ENCODE measurements around the gene HOXC9. TPM values are rescaled to one million over a fixed set of nuclear protein-coding genes. Genes with fewer than 3 reads are reported as not detected.

HOXC9 gene
- total and polyA plus RNA-seq, 5 experiments from 2014 or later = not detected

DNA sequence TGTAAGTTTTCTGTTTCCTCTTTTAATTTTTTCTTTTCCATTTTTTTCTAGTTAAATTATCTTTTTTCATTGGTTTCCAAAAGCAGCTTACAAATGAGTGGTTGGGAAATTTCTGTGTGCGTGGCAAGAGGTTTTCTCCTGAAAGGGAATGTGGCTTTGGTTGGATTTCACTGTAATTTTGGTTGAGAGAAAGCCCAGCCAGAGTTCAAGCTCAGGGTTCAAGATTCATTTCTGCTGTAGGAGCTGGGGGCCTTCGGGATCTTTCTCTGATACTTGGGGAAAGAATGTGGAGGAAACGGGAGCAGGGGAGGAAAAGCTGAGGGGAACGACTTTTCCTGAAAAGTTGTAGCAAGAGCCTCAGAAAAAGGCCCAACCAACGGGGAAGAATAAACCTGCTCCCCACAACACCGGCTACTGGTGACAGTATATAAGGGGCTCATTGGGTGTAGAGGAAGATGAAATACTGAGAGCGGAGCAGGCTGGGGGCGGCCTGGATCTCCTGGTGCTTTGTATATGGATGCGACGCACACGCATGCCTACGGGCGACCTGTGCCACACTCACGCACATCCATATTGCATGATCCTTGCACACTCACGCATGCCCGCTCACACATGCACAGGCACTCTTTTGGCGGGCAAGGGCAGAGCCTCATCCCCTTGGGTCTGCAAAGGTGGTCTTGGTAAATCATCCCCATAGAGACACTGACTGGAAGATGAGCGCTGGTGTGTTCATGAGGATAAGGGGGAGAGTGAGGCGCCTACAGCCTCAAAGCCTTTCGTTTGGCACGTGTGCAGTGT, 13.1 kb upstream of the HOXC9 start:
- peaks cover 0 to 19% (median 0%) of the 10 kb centered on the region in 9 donors for H3K9me3 Mint-ChIP-seq
- peak overlapping the region in 1 of 10 donors; percentile 16 for H3K27ac Mint-ChIP-seq
- peak in 1 of 10 donors; percentile 31 for DNase-seq
- peaks cover 70 to 99% (median 80%) of the 10 kb centered on the region in 5 donors for H3K27me3 Mint-ChIP-seq
- H3K36me3 Mint-ChIP-seq = peaks cover 0 to 7% (median 2%) of the 10 kb centered on the region in 3 donors
- POLR2A ChIA-PET = no interaction called here
- no peak for ATAC-seq
- H3K4me1 Mint-ChIP-seq = peaks cover 30 to 50% (median 35%) of the 10 kb centered on the region in 4 donors
- H3K4me3 Mint-ChIP-seq = peak overlapping the region in 5 of 10 donors; percentile 12 to 70 (median 46)

DNA sequence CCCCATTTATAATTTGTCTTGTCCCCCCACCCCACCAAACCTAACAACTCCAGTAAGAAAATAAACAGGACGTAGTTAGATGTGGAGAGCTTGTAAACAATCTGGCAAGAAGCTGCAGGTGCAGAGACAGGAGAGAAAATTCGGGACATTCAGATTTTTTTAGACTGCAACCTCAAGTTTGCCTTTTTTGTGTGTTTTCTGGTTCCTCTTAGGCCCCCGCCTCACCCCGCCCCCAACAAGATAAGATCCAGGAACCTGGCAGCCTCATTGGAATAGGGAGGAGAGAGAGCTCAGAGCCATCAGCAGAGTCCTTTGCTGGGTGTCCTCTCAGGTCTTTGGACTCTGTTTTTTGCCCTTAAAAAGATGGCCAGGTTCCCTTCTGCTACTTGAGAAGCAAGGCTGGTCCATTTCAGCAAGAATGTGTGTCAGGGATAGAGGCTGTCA, 12.2 kb upstream of the HOXC9 start:
- POLR2A ChIA-PET = interaction anchor here (1.0 to 1.2 kb wide), 3 partner anchors 10 to 21 kb away, joined by 3 to 5 read pairs (median 4); no protein-coding TSS in a partner anchor
- peak in 1 of 10 donors; percentile 10 for DNase-seq
- H3K9me3 Mint-ChIP-seq = peaks cover 0 to 21% (median 0%) of the 10 kb centered on the region in 9 donors
- H3K27me3 Mint-ChIP-seq = peaks cover 73 to 99% (median 84%) of the 10 kb centered on the region in 5 donors
- no peak for ATAC-seq
- peak overlapping the region in 1 of 10 donors; percentile 7 for H3K27ac Mint-ChIP-seq
- peaks cover 30 to 50% (median 35%) of the 10 kb centered on the region in 4 donors for H3K4me1 Mint-ChIP-seq
- H3K36me3 Mint-ChIP-seq = peaks cover 0 to 7% (median 2%) of the 10 kb centered on the region in 3 donors
- H3K4me3 Mint-ChIP-seq = no peak overlapping the region

DNA sequence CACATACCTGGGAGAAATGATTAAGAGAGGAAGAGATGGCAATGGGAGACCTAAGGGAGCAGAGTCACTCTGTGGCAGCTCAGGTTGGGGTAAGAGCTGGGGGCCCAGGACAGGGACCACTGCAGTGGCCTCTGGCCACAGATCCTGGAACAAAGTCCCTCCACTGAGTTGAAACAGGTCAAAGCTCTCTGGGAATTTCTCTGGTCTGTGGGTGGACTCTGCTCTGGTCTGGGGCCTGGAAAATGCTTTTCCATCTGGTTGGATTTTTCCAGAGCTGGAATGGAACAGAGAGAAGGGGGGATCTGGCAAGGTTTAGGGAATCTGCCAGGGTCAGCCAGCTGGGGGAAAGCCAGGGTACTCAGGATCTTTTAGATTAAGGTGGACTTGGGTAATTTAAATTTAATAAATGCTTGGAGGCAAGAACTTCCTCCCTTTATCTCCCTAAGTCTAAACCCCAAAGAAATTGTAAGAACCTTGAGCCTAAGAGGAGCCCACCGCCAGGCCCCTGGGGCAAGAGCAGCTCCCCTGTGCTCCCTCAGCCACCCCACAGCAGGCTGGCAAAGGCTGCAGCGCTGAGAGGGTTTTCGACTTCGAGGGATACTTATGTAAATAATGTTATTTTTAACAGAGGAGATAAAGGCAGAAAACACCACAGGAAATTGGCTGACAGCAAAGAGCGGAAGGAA, 11.3 kb upstream of the HOXC9 start:
- DNase-seq (peak in 1 of 10 donors; percentile 4), ATAC-seq (no peak)
- Mint-ChIP-seq H3K4me3 (peak overlapping the region in 9 of 10 donors; percentile 22 to 80 (median 48)), H3K4me1 (peaks cover 32 to 50% (median 35%) of the 10 kb centered on the region in 4 donors), H3K27me3 (peaks cover 75 to 99% (median 84%) of the 10 kb centered on the region in 5 donors), H3K27ac (peak overlapping the region in 2 of 10 donors; percentile 47 to 53), H3K36me3 (peaks cover 0 to 7% (median 0%) of the 10 kb centered on the region in 3 donors), H3K9me3 (peaks cover 0 to 15% (median 0%) of the 10 kb centered on the region in 9 donors)
- POLR2A ChIA-PET = interaction anchor here (1.0 to 1.2 kb wide), 3 partner anchors 9 to 22 kb away, joined by 3 to 5 read pairs (median 4); no protein-coding TSS in a partner anchor

DNA sequence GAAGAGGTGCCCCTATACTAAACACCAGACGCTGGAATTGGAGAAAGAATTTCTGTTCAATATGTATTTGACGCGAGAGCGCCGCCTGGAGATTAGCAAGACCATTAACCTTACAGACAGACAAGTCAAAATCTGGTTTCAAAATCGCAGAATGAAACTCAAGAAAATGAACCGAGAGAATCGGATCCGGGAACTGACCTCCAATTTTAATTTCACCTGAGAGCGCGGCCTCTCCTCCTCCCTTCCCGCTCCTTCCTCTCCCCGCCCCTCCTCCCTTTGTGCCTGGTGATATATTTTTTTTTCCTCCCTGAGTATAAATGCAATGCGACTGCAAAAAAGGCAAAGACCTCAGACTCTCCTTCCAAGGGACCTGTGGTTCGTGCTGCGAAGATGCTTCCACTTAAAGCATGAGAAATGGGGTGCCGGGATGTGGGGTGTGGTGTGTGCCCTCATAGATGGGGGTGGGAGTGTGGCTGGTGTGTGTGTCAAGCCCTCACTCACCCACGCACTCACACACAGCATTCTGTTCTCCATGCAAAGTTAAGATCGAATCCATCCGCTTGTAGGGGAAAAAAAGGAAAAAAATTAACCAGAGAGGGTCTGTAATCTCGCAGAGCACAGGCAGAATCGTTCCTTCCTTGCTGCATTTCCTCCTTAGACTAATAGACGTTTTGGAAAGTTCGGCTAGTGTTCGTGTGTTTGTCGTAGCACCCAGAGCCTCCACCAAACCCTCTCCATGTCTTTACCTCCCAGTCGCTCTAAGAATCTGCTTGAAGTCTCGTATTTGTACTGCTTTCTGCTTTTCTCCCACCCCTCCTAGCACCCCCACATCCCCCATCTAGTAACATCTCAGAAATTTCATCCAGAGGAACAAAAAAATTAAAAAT, 10.5 kb upstream of the HOXC9 start:
- Mint-ChIP-seq H3K27me3 (peaks cover 78 to 99% (median 87%) of the 10 kb centered on the region in 5 donors), H3K36me3 (peaks cover 0 to 13% (median 0%) of the 10 kb centered on the region in 3 donors), H3K4me1 (peaks cover 36 to 58% (median 41%) of the 10 kb centered on the region in 4 donors), H3K27ac (peak overlapping the region in 1 of 10 donors; percentile 68), H3K9me3 (peaks cover 0 to 15% (median 0%) of the 10 kb centered on the region in 9 donors), H3K4me3 (peak overlapping the region in 9 of 10 donors; percentile 25 to 80 (median 55))
- DNase-seq = peak in 3 of 10 donors; percentile 43 to 62 (median 44)
- POLR2A ChIA-PET = interaction anchor here (1.1 kb wide), 1 partner anchor 8 kb away, joined by 4 read pairs; no protein-coding TSS in a partner anchor
- ATAC-seq = peak in 1 of 2 donors; percentile 39

DNA sequence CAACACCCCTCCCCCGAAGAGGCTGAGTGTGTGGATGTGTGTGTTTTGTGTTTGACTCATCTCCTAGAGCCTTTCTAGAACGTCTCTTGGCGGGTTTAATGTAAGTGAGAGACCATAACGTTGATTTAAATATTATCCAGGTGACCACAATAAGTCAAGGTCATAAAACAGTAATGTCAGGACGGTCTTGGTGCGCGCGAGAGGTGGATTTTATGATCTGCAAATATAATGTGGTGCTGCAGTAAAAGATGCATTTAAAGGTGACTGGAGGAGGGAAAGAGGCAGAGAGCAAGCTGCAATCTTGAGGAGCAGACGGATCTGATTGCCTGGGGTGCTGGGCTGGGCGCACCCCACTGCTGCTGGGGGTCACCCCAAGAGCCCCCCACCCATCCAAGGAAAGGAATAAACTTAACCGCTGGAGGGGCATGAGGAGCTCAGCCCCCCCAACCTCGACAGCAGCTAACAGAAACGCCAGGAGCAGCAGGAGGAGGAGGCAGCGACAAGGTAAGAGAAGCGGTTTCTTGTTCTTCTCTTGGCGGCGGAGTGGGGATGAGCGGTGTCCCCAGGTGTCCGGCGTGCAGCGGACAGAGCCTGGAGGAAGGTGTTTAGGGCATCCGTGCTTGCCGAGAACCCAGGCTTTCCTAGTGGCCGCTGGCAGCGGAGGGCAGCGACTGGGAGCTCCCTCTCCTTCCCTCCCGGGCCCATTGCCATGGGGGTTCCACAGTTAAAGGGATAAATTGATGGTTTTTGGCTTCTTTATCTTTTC, 9.5 kb upstream of the HOXC9 start:
- Mint-ChIP-seq H3K27me3 (peaks cover 78 to 100% (median 87%) of the 10 kb centered on the region in 5 donors), H3K4me3 (peak overlapping the region in 3 of 10 donors; percentile 7 to 26 (median 25)), H3K27ac (no peak overlapping the region), H3K4me1 (peaks cover 39 to 59% (median 42%) of the 10 kb centered on the region in 4 donors), H3K36me3 (peaks cover 0 to 11% (median 0%) of the 10 kb centered on the region in 3 donors), H3K9me3 (peaks cover 0 to 10% (median 0%) of the 10 kb centered on the region in 9 donors)
- POLR2A ChIA-PET = no interaction called here
- ATAC-seq (no peak), DNase-seq (no peak)

GRCh38 chr12:53991077-53991460, 8.9 kb upstream of the HOXC9 start:
- peaks cover 0 to 9% (median 0%) of the 10 kb centered on the region in 9 donors for H3K9me3 Mint-ChIP-seq
- peak overlapping the region in 2 of 10 donors; percentile 19 to 40 for H3K4me3 Mint-ChIP-seq
- ATAC-seq (no peak), DNase-seq (no peak)
- H3K36me3 Mint-ChIP-seq = peaks cover 0 to 8% (median 0%) of the 10 kb centered on the region in 3 donors
- POLR2A ChIA-PET = no interaction called here
- H3K4me1 Mint-ChIP-seq = peaks cover 40 to 61% (median 44%) of the 10 kb centered on the region in 4 donors
- H3K27me3 Mint-ChIP-seq = peaks cover 77 to 100% (median 89%) of the 10 kb centered on the region in 5 donors
- H3K27ac Mint-ChIP-seq = peak overlapping the region in 1 of 10 donors; percentile 24

DNA sequence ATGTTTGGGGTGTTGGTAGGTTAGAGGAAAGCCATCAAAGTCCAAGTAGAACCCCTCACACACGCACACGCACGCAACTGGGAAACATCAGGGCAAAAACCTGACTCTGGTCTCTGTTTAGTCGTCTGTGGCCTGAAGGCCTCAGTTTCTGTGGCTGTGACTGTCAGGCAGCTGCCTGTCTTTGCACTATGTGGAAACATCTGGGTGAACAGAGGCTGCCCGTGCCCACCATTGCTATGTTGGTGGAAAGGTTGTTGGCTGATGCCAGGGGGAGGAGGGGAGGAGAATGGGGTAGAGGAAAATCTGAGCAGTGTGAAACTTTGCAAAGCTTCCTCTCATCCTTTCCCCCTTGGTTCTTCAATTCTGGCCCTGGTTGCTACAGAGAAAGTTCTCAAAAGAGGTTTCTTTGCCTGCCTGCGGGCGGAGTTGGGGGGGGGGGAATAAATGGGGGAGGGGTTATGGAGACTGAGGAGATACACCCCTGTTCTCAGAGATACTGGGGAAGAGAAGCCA, 7.5 kb upstream of the HOXC9 start:
- H3K36me3 Mint-ChIP-seq = peaks cover 0 to 8% (median 0%) of the 10 kb centered on the region in 3 donors
- peaks cover 35 to 74% (median 45%) of the 10 kb centered on the region in 4 donors for H3K4me1 Mint-ChIP-seq
- peaks cover 68 to 100% (median 86%) of the 10 kb centered on the region in 5 donors for H3K27me3 Mint-ChIP-seq
- H3K27ac Mint-ChIP-seq = no peak overlapping the region
- DNase-seq (no peak), ATAC-seq (no peak)
- H3K4me3 Mint-ChIP-seq = peak overlapping the region in 1 of 10 donors; percentile 72
- POLR2A ChIA-PET = interaction anchor here (0.6 to 1.0 kb wide), 2 partner anchors 67 to 1761 kb away, joined by 4 to 7 read pairs; no protein-coding TSS in a partner anchor
- peaks cover 0 to 9% (median 0%) of the 10 kb centered on the region in 9 donors for H3K9me3 Mint-ChIP-seq

- Mint-ChIP-seq H3K9me3 (peaks cover 0 to 5% (median 0%) of the 10 kb centered on the region in 9 donors), H3K4me1 (peaks cover 36 to 76% (median 49%) of the 10 kb centered on the region in 4 donors), H3K4me3 (peak overlapping the region in 9 of 10 donors; percentile 33 to 84 (median 64)), H3K27me3 (peaks cover 65 to 100% (median 86%) of the 10 kb centered on the region in 5 donors), H3K36me3 (peaks cover 0 to 13% (median 0%) of the 10 kb centered on the region in 3 donors), H3K27ac (peak overlapping the region in 3 of 10 donors; percentile 47 to 87 (median 60))
- ATAC-seq (no peak), DNase-seq (no peak)
- POLR2A ChIA-PET = no interaction called here
Measured at GRCh38 chr12:53993162-53994008, 6.6 kb upstream of the HOXC9 start.

DNA sequence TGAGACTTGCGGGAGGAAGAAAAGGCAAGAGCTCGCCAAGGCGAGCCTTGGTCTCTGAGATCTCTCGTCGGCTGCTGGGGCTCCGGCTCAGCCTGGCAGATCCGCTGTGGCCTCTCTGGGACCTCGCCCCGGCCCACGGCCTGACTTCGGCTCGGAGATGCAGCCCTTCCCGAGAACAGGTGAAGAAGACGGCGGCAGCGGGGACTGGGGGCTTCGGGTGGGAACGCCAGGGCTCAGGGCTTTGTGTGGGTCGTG, 6.0 kb upstream of the HOXC9 start:
- H3K4me3 Mint-ChIP-seq = peak overlapping the region; percentile 33 to 84 (median 63)
- peaks cover 0 to 5% (median 0%) of the 10 kb centered on the region in 9 donors for H3K9me3 Mint-ChIP-seq
- H3K27me3 Mint-ChIP-seq = peaks cover 66 to 100% (median 87%) of the 10 kb centered on the region in 5 donors
- DNase-seq = no peak
- H3K36me3 Mint-ChIP-seq = peaks cover 0 to 13% (median 4%) of the 10 kb centered on the region in 3 donors
- H3K27ac Mint-ChIP-seq = peak overlapping the region in 3 of 10 donors; percentile 60 to 91 (median 87)
- peaks cover 37 to 75% (median 50%) of the 10 kb centered on the region in 4 donors for H3K4me1 Mint-ChIP-seq
- POLR2A ChIA-PET = no interaction called here
- no peak for ATAC-seq
